Liver (tissue), 3 donors: Measurements from ENCODE around the gene PRKN.

Source experiments
- EGR1 ChIP-seq, 2 donors: IDR thresholded peaks; 2 replicates each; pipeline ENCODE4 v1.6.1; 2016 to 2018; ENCODE audit warnings: antibody characterized with exemption in 2 of 2, low read depth in 2 of 2
- FOXA1 ChIP-seq: IDR thresholded peaks from 2 replicates; pipeline ENCODE4 v1.6.1; 2016; ENCODE audit warnings: antibody characterized with exemption
- FOXA2 ChIP-seq: IDR thresholded peaks from 2 replicates; pipeline ENCODE4 v1.6.1; 2016; ENCODE audit warnings: antibody characterized with exemption
- GABPA ChIP-seq, 2 donors: IDR thresholded peaks in 1 of 2; conservative IDR thresholded peaks in 1 of 2; 2 replicates each; pipeline ENCODE4 v1.6.1; 2016; ENCODE audit warnings: antibody characterized with exemption in 2 of 2, mild to moderate bottlenecking in 1 of 2, moderate library complexity in 1 of 2
- RAD21 ChIP-seq, 2 donors: IDR thresholded peaks; 2 replicates each; pipeline ENCODE4 v1.6.1; 2016; ENCODE audit warnings: antibody characterized with exemption in 2 of 2, mild to moderate bottlenecking in 2 of 2
- YY1 ChIP-seq: IDR thresholded peaks from 2 replicates; pipeline ENCODE4 v1.6.1; 2016; ENCODE audit warnings: antibody characterized with exemption, mild to moderate bottlenecking
- TF ChIP-seq, protein P1 (sequence below): IDR thresholded peaks from 2 replicates; pipeline ENCODE4 v1.6.1; 2016; ENCODE audit warnings: antibody characterized with exemption
- TF ChIP-seq, protein P2 (sequence below): fragments of 150-350 bp; IDR thresholded peaks from 2 replicates; pipeline ENCODE4 v1.5.1; 2017; ENCODE audit warnings: improper control_type of control experiment, low read depth, low read length; ENCODE audit not compliant: missing input control
- TF ChIP-seq, protein P3 (sequence below): IDR thresholded peaks from 2 replicates; pipeline ENCODE4 v1.6.1; 2016; ENCODE audit warnings: antibody characterized with exemption, mild to moderate bottlenecking
- TF ChIP-seq, protein P4 (sequence below): IDR thresholded peaks from 2 replicates; pipeline ENCODE4 v1.6.1; 2016; ENCODE audit warnings: antibody characterized with exemption
- donor health status: healthy.
- donor health status: healthy.

DNA sequence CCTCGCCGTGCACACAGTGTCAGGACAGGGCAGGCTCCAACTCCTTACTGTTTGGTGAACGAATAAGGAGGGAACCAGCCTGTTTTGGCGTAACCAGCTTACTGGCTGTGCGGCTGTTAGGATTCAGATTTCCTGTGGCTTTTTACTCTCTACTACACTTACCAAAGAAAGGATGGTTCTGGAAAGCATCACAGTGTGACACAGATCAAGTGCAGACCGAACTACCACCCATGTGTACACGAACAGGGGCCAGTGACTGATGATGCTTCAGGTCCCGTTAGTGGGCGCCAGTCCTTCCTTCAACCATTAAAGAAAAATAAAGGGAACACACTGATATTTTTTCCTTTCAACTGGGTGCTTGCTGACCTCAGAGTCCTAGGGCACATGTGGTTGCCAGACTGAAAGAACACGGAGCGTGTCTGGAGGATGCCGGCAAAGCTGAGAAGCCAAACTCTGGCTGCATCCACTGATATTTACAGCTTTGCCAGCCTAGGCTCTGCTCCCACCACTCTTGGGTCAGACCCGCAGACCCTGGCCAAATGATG lies 1101.4 kb downstream of the PRKN start:
- TF ChIP-seq GABPA (IDR thresholded peaks at IDR 0.05 in 1 of 2, conservative IDR thresholded peaks at IDR 0.05 in 1 of 2) (no peak), RAD21 (IDR thresholded peaks at IDR 0.05) (no peak), YY1 (no peak), FOXA2 (no peak), FOXA1 (no peak), EGR1 (IDR thresholded peaks at IDR 0.05; ENCODE audit: low read depth in 2 of 2) (no peak)
- TF ChIP-seq, protein P1, sequence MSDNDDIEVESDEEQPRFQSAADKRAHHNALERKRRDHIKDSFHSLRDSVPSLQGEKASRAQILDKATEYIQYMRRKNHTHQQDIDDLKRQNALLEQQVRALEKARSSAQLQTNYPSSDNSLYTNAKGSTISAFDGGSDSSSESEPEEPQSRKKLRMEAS: no peak
- TF ChIP-seq, protein P2, sequence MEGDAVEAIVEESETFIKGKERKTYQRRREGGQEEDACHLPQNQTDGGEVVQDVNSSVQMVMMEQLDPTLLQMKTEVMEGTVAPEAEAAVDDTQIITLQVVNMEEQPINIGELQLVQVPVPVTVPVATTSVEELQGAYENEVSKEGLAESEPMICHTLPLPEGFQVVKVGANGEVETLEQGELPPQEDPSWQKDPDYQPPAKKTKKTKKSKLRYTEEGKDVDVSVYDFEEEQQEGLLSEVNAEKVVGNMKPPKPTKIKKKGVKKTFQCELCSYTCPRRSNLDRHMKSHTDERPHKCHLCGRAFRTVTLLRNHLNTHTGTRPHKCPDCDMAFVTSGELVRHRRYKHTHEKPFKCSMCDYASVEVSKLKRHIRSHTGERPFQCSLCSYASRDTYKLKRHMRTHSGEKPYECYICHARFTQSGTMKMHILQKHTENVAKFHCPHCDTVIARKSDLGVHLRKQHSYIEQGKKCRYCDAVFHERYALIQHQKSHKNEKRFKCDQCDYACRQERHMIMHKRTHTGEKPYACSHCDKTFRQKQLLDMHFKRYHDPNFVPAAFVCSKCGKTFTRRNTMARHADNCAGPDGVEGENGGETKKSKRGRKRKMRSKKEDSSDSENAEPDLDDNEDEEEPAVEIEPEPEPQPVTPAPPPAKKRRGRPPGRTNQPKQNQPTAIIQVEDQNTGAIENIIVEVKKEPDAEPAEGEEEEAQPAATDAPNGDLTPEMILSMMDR: no peak
- TF ChIP-seq, protein P3, sequence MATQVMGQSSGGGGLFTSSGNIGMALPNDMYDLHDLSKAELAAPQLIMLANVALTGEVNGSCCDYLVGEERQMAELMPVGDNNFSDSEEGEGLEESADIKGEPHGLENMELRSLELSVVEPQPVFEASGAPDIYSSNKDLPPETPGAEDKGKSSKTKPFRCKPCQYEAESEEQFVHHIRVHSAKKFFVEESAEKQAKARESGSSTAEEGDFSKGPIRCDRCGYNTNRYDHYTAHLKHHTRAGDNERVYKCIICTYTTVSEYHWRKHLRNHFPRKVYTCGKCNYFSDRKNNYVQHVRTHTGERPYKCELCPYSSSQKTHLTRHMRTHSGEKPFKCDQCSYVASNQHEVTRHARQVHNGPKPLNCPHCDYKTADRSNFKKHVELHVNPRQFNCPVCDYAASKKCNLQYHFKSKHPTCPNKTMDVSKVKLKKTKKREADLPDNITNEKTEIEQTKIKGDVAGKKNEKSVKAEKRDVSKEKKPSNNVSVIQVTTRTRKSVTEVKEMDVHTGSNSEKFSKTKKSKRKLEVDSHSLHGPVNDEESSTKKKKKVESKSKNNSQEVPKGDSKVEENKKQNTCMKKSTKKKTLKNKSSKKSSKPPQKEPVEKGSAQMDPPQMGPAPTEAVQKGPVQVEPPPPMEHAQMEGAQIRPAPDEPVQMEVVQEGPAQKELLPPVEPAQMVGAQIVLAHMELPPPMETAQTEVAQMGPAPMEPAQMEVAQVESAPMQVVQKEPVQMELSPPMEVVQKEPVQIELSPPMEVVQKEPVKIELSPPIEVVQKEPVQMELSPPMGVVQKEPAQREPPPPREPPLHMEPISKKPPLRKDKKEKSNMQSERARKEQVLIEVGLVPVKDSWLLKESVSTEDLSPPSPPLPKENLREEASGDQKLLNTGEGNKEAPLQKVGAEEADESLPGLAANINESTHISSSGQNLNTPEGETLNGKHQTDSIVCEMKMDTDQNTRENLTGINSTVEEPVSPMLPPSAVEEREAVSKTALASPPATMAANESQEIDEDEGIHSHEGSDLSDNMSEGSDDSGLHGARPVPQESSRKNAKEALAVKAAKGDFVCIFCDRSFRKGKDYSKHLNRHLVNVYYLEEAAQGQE: no peak
- TF ChIP-seq, protein P4, sequence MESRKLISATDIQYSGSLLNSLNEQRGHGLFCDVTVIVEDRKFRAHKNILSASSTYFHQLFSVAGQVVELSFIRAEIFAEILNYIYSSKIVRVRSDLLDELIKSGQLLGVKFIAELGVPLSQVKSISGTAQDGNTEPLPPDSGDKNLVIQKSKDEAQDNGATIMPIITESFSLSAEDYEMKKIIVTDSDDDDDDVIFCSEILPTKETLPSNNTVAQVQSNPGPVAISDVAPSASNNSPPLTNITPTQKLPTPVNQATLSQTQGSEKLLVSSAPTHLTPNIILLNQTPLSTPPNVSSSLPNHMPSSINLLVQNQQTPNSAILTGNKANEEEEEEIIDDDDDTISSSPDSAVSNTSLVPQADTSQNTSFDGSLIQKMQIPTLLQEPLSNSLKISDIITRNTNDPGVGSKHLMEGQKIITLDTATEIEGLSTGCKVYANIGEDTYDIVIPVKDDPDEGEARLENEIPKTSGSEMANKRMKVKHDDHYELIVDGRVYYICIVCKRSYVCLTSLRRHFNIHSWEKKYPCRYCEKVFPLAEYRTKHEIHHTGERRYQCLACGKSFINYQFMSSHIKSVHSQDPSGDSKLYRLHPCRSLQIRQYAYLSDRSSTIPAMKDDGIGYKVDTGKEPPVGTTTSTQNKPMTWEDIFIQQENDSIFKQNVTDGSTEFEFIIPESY: no peak
